Breast epithelium (tissue), 3 donors: ENCODE data around the gene IL36G.
A peak's percentile ranks its signal among the peaks of the same experiment; 100 is the strongest.

Experiments used
- CTCF ChIP-seq, 3 donors: fragments of 450-650 bp; IDR thresholded peaks; one replicate each; pipeline ENCODE4 v1.5.1; 2016 to 2017; ENCODE audit warnings: antibody characterized with exemption in 3 of 3, mild to moderate bottlenecking in 3 of 3, moderate library complexity in 3 of 3
- POLR2A ChIP-seq: fragments of 450-650 bp; IDR thresholded peaks from one replicate; pipeline ENCODE4 v1.6.1; 2016; ENCODE audit warnings: antibody characterized with exemption, mild to moderate bottlenecking, moderate library complexity

- peak in 2 of 3 donors; percentile 49 to 50 for TF ChIP-seq CTCF (IDR thresholded peaks at IDR 0.05)
- no peak for TF ChIP-seq POLR2A
Measured at GRCh38 chr2:112941753-112942653, 35.8 kb upstream of the IL36G start.
